HepG2 (cell line): ENCODE data around the gene NINJ2. TPM values are rescaled to one million over a fixed set of nuclear protein-coding genes. Genes with fewer than 3 reads are reported as not detected.

Experiments
- AFF4 ChIP-seq: sonication (generic); formaldehyde crosslinking; IDR thresholded peaks from 2 replicates; pipeline ENCODE4 v1.4.0; 2020; ENCODE audit warnings: missing genetic modification reagents
- AKAP8 ChIP-seq: sonication (generic); formaldehyde crosslinking; IDR thresholded peaks from 2 replicates; pipeline ENCODE4 v1.5.1; 2020; ENCODE audit warnings: mild to moderate bottlenecking, missing genetic modification reagents
- ASH2L ChIP-seq: fragments of 300-600, 200-600 bp; sonication (generic); IDR thresholded peaks from 2 replicates; pipeline ENCODE4 v1.7.0; 2017; ENCODE audit warnings: low read depth, mild to moderate bottlenecking, moderate library complexity, mixed read lengths, low read length; ENCODE audit not compliant: insufficient read length
- CEBPG ChIP-seq: IDR thresholded peaks from 2 replicates; pipeline ENCODE4 v1.6.1; 2016
- CSRNP2 ChIP-seq: sonication (generic); formaldehyde crosslinking; conservative IDR thresholded peaks from 2 replicates; pipeline ENCODE4 v1.8.0; 2022; ENCODE audit warnings: low read depth, missing genetic modification reagents
- DNMT1 ChIP-seq: sonication (generic); formaldehyde crosslinking; IDR thresholded peaks from 2 replicates; pipeline ENCODE4 v1.5.1; 2020; ENCODE audit warnings: mild to moderate bottlenecking, missing genetic modification reagents
- ELF3 ChIP-seq: IDR thresholded peaks from 2 replicates; pipeline ENCODE4 v1.6.1; 2016; ENCODE audit warnings: missing genetic modification reagents, missing compliant biosample characterization
- FOXJ3 ChIP-seq: sonication (generic); formaldehyde crosslinking; IDR thresholded peaks from 2 replicates; pipeline ENCODE4 v1.4.0; 2020; ENCODE audit warnings: missing genetic modification reagents, mild to moderate bottlenecking, borderline replicate concordance
- HOXA9 ChIP-seq: sonication (generic); formaldehyde crosslinking; IDR thresholded peaks from 2 replicates; pipeline ENCODE4 v1.8.1; 2022; ENCODE audit warnings: missing genetic modification reagents, mild to moderate bottlenecking, moderate library complexity, borderline replicate concordance
- KLF9 ChIP-seq: IDR thresholded peaks from 2 replicates; pipeline ENCODE4 v1.6.1; 2016; ENCODE audit warnings: low read depth
- ZEB1 ChIP-seq: IDR thresholded peaks from 2 replicates; pipeline ENCODE4 v1.6.1; 2012; ENCODE audit warnings: mild to moderate bottlenecking, low read depth, inconsistent platforms; ENCODE audit not compliant: insufficient replicate concordance
- ZNF574 ChIP-seq: sonication (generic); formaldehyde crosslinking; IDR thresholded peaks from 2 replicates; pipeline ENCODE4 v1.4.0; 2020; ENCODE audit warnings: missing genetic modification reagents
- ZNF629 ChIP-seq: sonication (generic); formaldehyde crosslinking; conservative IDR thresholded peaks from 2 replicates; pipeline ENCODE4 v1.5.0; 2020; ENCODE audit warnings: missing genetic modification reagents
- ZNF687 ChIP-seq: sonication (generic); formaldehyde crosslinking; IDR thresholded peaks from 2 replicates; pipeline ENCODE4 v1.5.1; 2020; ENCODE audit warnings: mild to moderate bottlenecking, missing genetic modification reagents, moderate library complexity
- polyA plus RNA-seq, 8 experiments: library from polyadenylated mRNA; depleted of rRNA in 3 of 8; stranded (reverse) in 7 of 8; unstranded in 1 of 8; fragments of >200 nt; fragmentation: Illumina TruSeq in 4 of 8; extraction: Trizol in 4 of 8; gene quantifications; 2 replicates each; pipeline versions ENCODE4 v1.2.1 to v1.2.3, GENCODE V29; 2011 to 2016; ENCODE audit warnings: low read depth in 4 of 8, missing spikeins in 1 of 8, mixed read lengths in 1 of 8; ENCODE audit not compliant: insufficient read depth in 1 of 8
- total RNA-seq, 5 experiments: library from RNA; depleted of rRNA; stranded (reverse); fragments of >200 nt; fragmentation: Illumina TruSeq; extraction: Trizol; gene quantifications; 2 replicates each; pipeline ENCODE4 v1.2.3, GENCODE V29; 2016; ENCODE audit warnings: low read depth in 1 of 5

NINJ2 gene
- total and polyA plus RNA-seq, 2 of the 13 experiments (the other 11 are each of a cell fraction or from before 2014, with no cell fraction given) = 0.62 to 3.8 TPM

- TF ChIP-seq ZNF687 (CRISPR knock-in tag) = peak; percentile 48
- TF ChIP-seq ELF3 (CRISPR knock-in tag) = peak; percentile 32; the same call in 1 of the 2 replicates
- TF ChIP-seq ZNF574 = no peak
- TF ChIP-seq ZNF629 (CRISPR knock-in tag) = peak; percentile 75
- TF ChIP-seq CSRNP2 (CRISPR knock-in tag) = no peak
- no peak for TF ChIP-seq AFF4
- peak; percentile 58; the same call in 1 of the 2 replicates for TF ChIP-seq FOXJ3 (CRISPR knock-in tag)
- no peak for TF ChIP-seq AKAP8 (CRISPR knock-in tag)
- no peak for TF ChIP-seq ASH2L
- no peak for TF ChIP-seq DNMT1 (CRISPR knock-in tag)
- no peak for TF ChIP-seq KLF9 (CRISPR knock-in tag)
- peak; percentile 74 for TF ChIP-seq CEBPG (CRISPR knock-in tag)
- no peak for TF ChIP-seq ZEB1
- TF ChIP-seq HOXA9 = no peak
Measured at GRCh38 chr12:694734-695503, 31.7 kb upstream of the NINJ2 start (continued).
